HUDEP-2 (cell line): ENCODE measurements around the gene TTLL1.
"Not testable (repeated sequence)": the region's sequence is repeated elsewhere in the genome, so short reads cannot be mapped to it uniquely, and the experiment has no call there.

Experiments used
- DNase-seq, 76 experiments: peaks; one replicate each; lab custom pipeline; 2025; ENCODE audit not compliant: unreplicated experiment in 76 of 76; lab: John Stamatoyannopoulos, UW

TTLL1 gene

DNA sequence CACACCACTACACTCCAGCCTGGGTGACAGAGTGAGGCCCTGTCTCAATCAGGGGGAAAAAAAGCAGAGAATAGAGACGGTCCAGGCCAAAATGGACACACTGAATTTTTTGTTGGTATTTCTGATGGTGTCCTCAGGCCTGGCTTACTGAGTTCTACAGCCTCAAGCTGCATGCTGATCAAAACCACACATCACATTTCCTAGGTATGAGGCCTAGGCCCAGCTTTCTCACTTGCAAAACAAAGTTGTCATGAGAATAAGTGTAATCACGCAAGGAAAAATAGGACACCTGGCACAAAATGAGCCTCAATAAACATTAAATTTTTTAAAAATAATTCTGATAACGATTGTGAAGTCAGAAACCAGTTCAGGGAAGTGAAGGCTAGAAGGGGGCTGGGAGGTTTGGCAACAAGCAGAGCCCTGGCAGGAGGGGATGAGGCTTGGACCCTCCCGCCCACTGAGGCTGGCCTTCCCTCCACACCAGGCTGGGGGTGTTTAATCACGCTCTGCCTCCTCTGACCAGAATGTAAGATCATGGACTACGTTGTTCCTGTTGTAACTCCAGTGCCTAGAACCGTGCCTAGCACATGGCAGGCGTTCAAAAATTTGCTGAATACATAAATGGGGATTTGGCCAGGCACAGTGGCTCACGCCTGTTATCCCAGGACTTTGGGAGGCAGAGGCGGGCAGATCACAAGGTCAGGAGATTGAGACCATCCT, 92.4 kb downstream of the TTLL1 start:
- no peak for DNase-seq

GRCh38 chr22:42995654-42996053, 93.5 kb downstream of the TTLL1 start:
- DNase-seq = not testable (repeated sequence)

GRCh38 chr22:42994917-42995562, 94.2 kb downstream of the TTLL1 start:
- no peak for DNase-seq

- DNase-seq = no peak
Measured at GRCh38 chr22:42994276-42994916, 94.8 kb downstream of the TTLL1 start.

GRCh38 chr22:42993651-42994275, 95.4 kb downstream of the TTLL1 start:
- DNase-seq = no peak

- no peak for DNase-seq
Measured at GRCh38 chr22:42992886-42993479, 96.2 kb downstream of the TTLL1 start.

DNA sequence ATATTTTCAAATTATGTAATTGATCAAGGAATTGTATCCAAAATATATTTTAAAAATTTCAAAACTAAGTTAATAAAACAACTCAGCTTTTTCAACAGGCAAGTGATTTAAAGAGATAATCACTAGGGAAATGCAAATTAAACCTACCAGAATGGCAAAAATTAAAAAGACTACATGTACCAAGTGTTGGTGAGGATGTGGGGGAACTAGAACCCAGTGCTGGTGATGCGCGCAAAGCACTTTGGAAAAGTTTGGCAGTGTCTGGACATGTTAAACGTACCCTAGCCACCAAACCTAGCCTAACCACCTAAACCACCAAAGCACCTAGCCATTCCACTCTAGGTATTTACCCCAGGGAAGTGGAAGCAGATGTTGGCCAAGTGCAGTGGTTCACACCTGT, 97.1 kb downstream of the TTLL1 start:
- no peak for DNase-seq

DNA sequence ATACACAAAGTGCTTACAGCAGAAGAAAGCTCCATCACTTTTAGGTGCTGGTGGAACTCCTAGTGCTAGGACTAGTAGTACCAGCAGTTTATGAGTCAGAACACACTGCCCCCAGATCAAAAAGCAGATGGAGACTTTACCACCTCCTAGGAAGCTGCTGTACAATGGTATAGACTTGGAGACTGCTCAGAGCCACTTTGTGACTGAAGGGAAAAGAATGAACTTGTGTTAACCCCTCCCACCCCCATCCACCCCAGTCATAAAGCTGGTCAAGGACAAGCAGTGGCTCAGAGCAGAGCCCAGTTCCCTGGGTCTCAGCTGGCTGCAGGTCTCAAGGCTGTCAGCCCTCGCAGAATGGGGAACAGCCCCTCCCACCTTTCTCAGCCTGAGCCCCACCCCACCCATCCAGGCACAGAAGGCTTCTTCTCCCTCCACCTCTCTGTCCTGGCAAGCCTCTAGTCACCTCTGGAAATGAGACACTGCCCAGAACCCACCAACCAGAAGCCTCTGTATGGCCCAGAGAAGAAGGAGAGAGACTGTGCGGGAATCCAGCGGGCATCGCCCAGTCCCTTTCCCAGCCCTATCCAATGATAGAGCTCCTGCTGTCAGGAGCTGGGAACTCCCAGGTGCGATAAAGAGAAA, 98.1 kb downstream of the TTLL1 start:
- peak in 2 of 76 experiments; percentile 17 to 20 for DNase-seq

- DNase-seq = peak in 5 of 76 experiments; percentile 10 to 41 (median 31)
Measured at GRCh38 chr22:42990131-42990838, 98.9 kb downstream of the TTLL1 start.
